GM12878 (cell line): ENCODE measurements around the gene NPIPB12. TPM values are rescaled to one million over a fixed set of nuclear protein-coding genes. Genes with fewer than 3 reads are reported as not detected.
A peak's percentile ranks its signal among the peaks of the same experiment; 100 is the strongest.
"Not testable (repeated sequence)": the region's sequence is repeated elsewhere in the genome, so short reads cannot be mapped to it uniquely, and the experiment has no call there.

Experiments
- ATAC-seq: fragments of 200-7000 bp; cut with Tn5 transposase; 3 replicates; pipeline ENCODE4 v1.9.1; 2020; ENCODE audit warnings: mild to moderate bottlenecking, moderate library complexity
- Bru-seq: library from RNA; stranded (reverse); fragments of 400-500 nt; gene quantifications from one replicate; lab custom pipeline; 2021; lab: Mats Ljungman, UMichigan
- BruChase-seq, 2 experiments: library from RNA; stranded (reverse); fragments of 400-500 nt; gene quantifications; one replicate each; lab custom pipeline; 2021; lab: Mats Ljungman, UMichigan
- BruUV-seq: library from RNA; stranded (reverse); fragments of 400-500 nt; replicated peaks from 2 replicates; lab custom pipeline; 2021; lab: Mats Ljungman, UMichigan
- CTCF ChIA-PET: fragments of 300-600 bp; sonication (Branson Sonifier 250); formaldehyde crosslinking; extraction: SDS; loops from one replicate; lab custom pipeline; 2021; ENCODE audit warnings: inconsistent platforms; lab: Yijun Ruan, JAX
- POLR2A ChIA-PET: fragments of 350-600 bp; formaldehyde crosslinking; extraction: SDS; loops from one replicate; lab custom pipeline; 2021; ENCODE audit warnings: inconsistent platforms; lab: Charles Lee
- RAD21 ChIA-PET: fragments of 300-600 bp; sonication (Branson Sonifier 250); formaldehyde crosslinking; loops from one replicate; lab custom pipeline; 2023; ENCODE audit warnings: antibody characterized with exemption; ENCODE audit not compliant: unreplicated experiment; lab: Charles Lee
- SMC1A ChIA-PET: fragments of 300-600 bp; sonication (Branson Sonifier 250); formaldehyde crosslinking; loops from one replicate; lab custom pipeline; 2023; ENCODE audit not compliant: unreplicated experiment, uncharacterized antibody; lab: Charles Lee
- DNase-seq: peaks from one replicate; pipeline ENCODE4 v3.0.0-alpha.2; 2011; ENCODE audit warnings: low read depth, low spot score
- FAIRE-seq: peaks from 3 replicates; lab custom pipeline; 2011; peaks lifted over from hg19 to GRCh38; lab: Jason Lieb, UNC
- H2AFZ ChIP-seq: 2 replicates; pipeline ENCODE4 v1.6.0; 2011; ENCODE audit warnings: low read depth, low read length, control low read depth; ENCODE audit not compliant: control insufficient read depth
- H3K27ac ChIP-seq: 2 replicates; pipeline ENCODE4 v1.5.1; 2011; ENCODE audit warnings: control low read depth; ENCODE audit not compliant: control insufficient read depth, insufficient read depth
- H3K27me3 ChIP-seq, 2 experiments: replicated peaks in 1 of 2; 2 replicates each; pipeline versions ENCODE4 v1.6.0 to v1.6.1; 2011; ENCODE audit warnings: low read length in 1 of 2; ENCODE audit not compliant: control insufficient read depth in 2 of 2, insufficient read depth in 2 of 2
- H3K36me3 ChIP-seq, 2 experiments: 2 replicates each; pipeline ENCODE4 v1.5.1; 2011; ENCODE audit warnings: low read length in 1 of 2; ENCODE audit not compliant: control insufficient read depth in 2 of 2, insufficient read depth in 2 of 2
- H3K4me1 ChIP-seq: 2 replicates; pipeline ENCODE4 v1.6.1; 2011; ENCODE audit warnings: mild to moderate bottlenecking, low read length, moderate library complexity, mixed read lengths; ENCODE audit not compliant: control insufficient read depth, insufficient read depth
- H3K4me2 ChIP-seq: 2 replicates; pipeline ENCODE4 v1.6.0; 2011; ENCODE audit warnings: control low read depth; ENCODE audit not compliant: control insufficient read depth, insufficient read depth
- H3K4me3 ChIP-seq: fragments of 200-600 bp; sonication (generic); 2 replicates; pipeline ENCODE4 v1.5.1; 2016
- H3K79me2 ChIP-seq: 2 replicates; pipeline ENCODE4 v1.6.0; 2011; ENCODE audit warnings: low read length; ENCODE audit not compliant: control insufficient read depth, insufficient read depth
- H3K9ac ChIP-seq: 2 replicates; pipeline ENCODE4 v1.8.0; 2011; ENCODE audit warnings: low read length, control low read depth, mixed read lengths; ENCODE audit not compliant: control insufficient read depth, insufficient read depth
- H3K9me3 ChIP-seq: replicated peaks from 3 replicates; pipeline ENCODE4 v1.5.1; 2011; ENCODE audit warnings: mild to moderate bottlenecking, low read length; ENCODE audit not compliant: control insufficient read depth, insufficient read depth
- H4K20me1 ChIP-seq: 2 replicates; pipeline ENCODE4 v1.6.0; 2011; ENCODE audit not compliant: control insufficient read depth, insufficient read depth
- WGBS: methylation state at CpG from one replicate; pipeline ENCODE4 v1.1.6; 2016; ENCODE audit warnings: low lambda C conversion rate; ENCODE audit not compliant: insufficient replicate concordance, insufficient coverage; ENCODE audit errors: missing lambda C conversion rate; 5-methylcytosine and 5-hydroxymethylcytosine counted together
- in situ Hi-C: fragments of 300-500 bp; cut with MboI; formaldehyde crosslinking; loops from 9 replicates; pipeline ENCODE4 v1.14.3; 2018; ENCODE audit warnings: mixed read lengths
- intact Hi-C: fragments of 100-400 bp; cut with micrococcal nuclease; formaldehyde crosslinking; loops from one replicate; pipeline ENCODE4 v1.14.2; 2022; ENCODE audit not compliant: unreplicated experiment
- long read RNA-seq, 2 experiments: library from polyadenylated mRNA; unstranded; transcript quantifications; one replicate each; pipeline ENCODE4 v2.0.0, GENCODE V29; 2019 to 2020
- polyA minus RNA-seq, 3 experiments: library from RNA; depleted of rRNA, polyadenylated mRNA; stranded (reverse); fragments of >200 nt; gene quantifications; 2 replicates each; pipeline ENCODE4 v1.2.3, GENCODE V29; 2011
- polyA plus RNA-seq, 11 experiments: library from polyadenylated mRNA; depleted of rRNA in 4 of 11; unstranded in 6 of 11; stranded (reverse) in 5 of 11; fragments of >200 nt; fragmentation: Nextera tagmentation in 4 of 11; fragmentation: Illumina TruSeq in 1 of 11; extraction: Ambion mirVana in 4 of 11; extraction: Trizol in 1 of 11; gene quantifications; 1 replicate in 1 of 11; 2 replicates in 10 of 11; pipeline versions ENCODE4 v1.2.1 to v1.2.3, GENCODE V29; 2011 to 2016; ENCODE audit warnings: inconsistent platforms in 2 of 11, missing spikeins in 2 of 11, low read depth in 1 of 11
- total RNA-seq, 4 experiments: library from RNA; depleted of rRNA in 3 of 4; stranded (reverse); fragments of >200 nt in 3 of 4; fragmentation: Illumina TruSeq in 1 of 4; extraction: Trizol in 1 of 4; gene quantifications; 2 replicates each; pipeline versions ENCODE4 v1.2.1 to v1.2.3, GENCODE V29; 2013 to 2021

Gene NPIPB12
- 485 and 544 TPM in 2 replicates for total RNA-seq (2013; cell fraction: nucleolus; rRNA removed)
- 5.8 and 9.0 TPM in 2 replicates for total RNA-seq (2014; rRNA removed)
- total RNA-seq (2014; rRNA removed; fragmentation: Illumina TruSeq; extraction: Trizol), result 14.6 and 21.0 TPM in 2 replicates
- 26.4 and 32.4 TPM in 2 replicates for total RNA-seq (2021)
- 26.6 TPM for polyA plus RNA-seq (2011; ENCODE audit: low read depth)
- 19.8 and 30.0 TPM in 2 replicates for polyA plus RNA-seq (2011; rRNA removed)
- 12.2 and 14.9 TPM in 2 replicates for polyA plus RNA-seq (2011; cell fraction: cytosol; rRNA removed)
- polyA plus RNA-seq (2011; cell fraction: nucleus; rRNA removed), result 90.4 and 126 TPM in 2 replicates
- polyA plus RNA-seq (2012), result 35.4 and 44.7 TPM in 2 replicates
- 36.5 and 52.5 TPM in 2 replicates for polyA plus RNA-seq (2014; fragmentation: Illumina TruSeq; extraction: Trizol)
- 1 to 10 TPM; 1.4 to 6.2 TPM for polyA plus RNA-seq (2014; fragmentation: Nextera tagmentation; extraction: Ambion mirVana)
- 28.7 and 41.3 TPM in 2 replicates for polyA plus RNA-seq (2014; rRNA removed)
- polyA plus RNA-seq (2016; fragmentation: Nextera tagmentation; extraction: Ambion mirVana), result 10 to 100 TPM; 23.4 to 24.2 TPM
- 72.9 and 134 TPM in 2 replicates for polyA minus RNA-seq (2011; rRNA and poly(A)+ RNA removed)
- polyA minus RNA-seq (2011; cell fraction: cytosol; rRNA and poly(A)+ RNA removed), result 12.5 and 19.2 TPM in 2 replicates
- 55.5 and 101 TPM in 2 replicates for polyA minus RNA-seq (2011; cell fraction: nucleus; rRNA and poly(A)+ RNA removed)
- percentile 48 among the genes with signal in this experiment for Bru-seq, nascent RNA
- BruChase-seq, experiment 1, labeled RNA remaining after a 6-hour chase, result percentile 65 among the genes with signal in this experiment
- BruChase-seq, experiment 2, labeled RNA remaining after a 2-hour chase, result percentile 61 among the genes with signal in this experiment
- long read RNA-seq, experiment 1, partial matches to known transcripts, result 0 of 1 reads
- long read RNA-seq, experiment 1, other reads (novel, unspliced or antisense), result 1 of 1 reads
- long read RNA-seq, experiment 2, result 0 reads

DNA sequence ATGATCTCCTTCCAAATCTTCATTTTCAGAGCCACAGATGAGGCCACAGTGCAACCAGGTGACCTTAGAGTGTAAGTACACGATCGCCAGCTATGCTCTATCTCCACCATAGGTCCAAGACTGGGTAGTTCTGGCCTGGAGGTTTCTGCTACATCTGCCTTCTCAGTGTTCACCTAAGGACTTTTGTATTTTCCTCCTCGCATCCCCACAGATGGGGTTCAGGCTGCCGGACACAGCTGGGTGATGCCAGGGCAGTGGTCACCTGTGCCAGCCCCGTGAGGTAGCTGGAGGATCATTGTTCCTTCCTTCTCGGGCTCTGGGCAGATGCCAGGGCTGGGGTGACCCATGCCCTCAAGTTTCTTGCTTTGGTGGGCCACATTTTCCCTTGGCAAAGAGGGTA is at the start of gene NPIPB12:
TSS of gene NPIPB12 (minus strand) at position 101 of the 400 bp plus-strand sequence.
- SMC1A ChIA-PET, H3K27ac ChIP-seq, ATAC-seq, DNase-seq, H3K9me3 ChIP-seq, CTCF ChIA-PET, H3K36me3 ChIP-seq, H3K4me3 ChIP-seq, POLR2A ChIA-PET, BruUV-seq, intact Hi-C loops, H4K20me1 ChIP-seq, FAIRE-seq, H3K27me3 ChIP-seq, H3K4me1 ChIP-seq, H2AFZ ChIP-seq, H3K4me2 ChIP-seq, H3K9ac ChIP-seq, in situ Hi-C loops, H3K79me2 ChIP-seq, RAD21 ChIA-PET: not testable (repeated sequence)
- WGBS, result no CpG with 5 or more reads among the region's 6 CpGs

- H3K9me3 ChIP-seq, CTCF ChIA-PET: not testable (repeated sequence)
Observed at GRCh38 chr16:29521520-29521919, 15.3 kb upstream of the NPIPB12 start.

GRCh38 chr16:29482276-29482675 is 23.9 kb downstream of the NPIPB12 start:
- CTCF ChIA-PET, ATAC-seq, H3K27ac ChIP-seq, RAD21 ChIA-PET, H3K4me1 ChIP-seq, H3K79me2 ChIP-seq, H2AFZ ChIP-seq, H3K9ac ChIP-seq, DNase-seq, SMC1A ChIA-PET, H3K4me3 ChIP-seq, H4K20me1 ChIP-seq, BruUV-seq, H3K9me3 ChIP-seq, H3K27me3 ChIP-seq, intact Hi-C loops, POLR2A ChIA-PET, H3K36me3 ChIP-seq, H3K4me2 ChIP-seq, in situ Hi-C loops, FAIRE-seq: not testable (repeated sequence)
- WGBS, result 66% methylated on average over 6 of the region's 12 CpGs

More at GRCh38 chr16:29521520-29521919, 15.3 kb upstream of the NPIPB12 start:
- H3K4me2 ChIP-seq, DNase-seq, H3K36me3 ChIP-seq, H3K79me2 ChIP-seq, H3K4me1 ChIP-seq, SMC1A ChIA-PET, FAIRE-seq, POLR2A ChIA-PET, intact Hi-C loops, H4K20me1 ChIP-seq, H2AFZ ChIP-seq, H3K4me3 ChIP-seq, H3K9ac ChIP-seq, H3K27ac ChIP-seq, H3K27me3 ChIP-seq, RAD21 ChIA-PET, ATAC-seq, in situ Hi-C loops, BruUV-seq: not testable (repeated sequence)
- WGBS, result 100% methylated on average over 2 of the region's 5 CpGs
